H9 (cell line): Measurements from ENCODE around the gene KAT2B. TPM values are rescaled to one million over a fixed set of nuclear protein-coding genes. Genes with fewer than 3 reads are reported as not detected.
A peak's percentile ranks its signal among the peaks of the same experiment; 100 is the strongest.

Source experiments
- DNase-seq: peaks from one replicate; pipeline ENCODE4 v3.0.0-alpha.2; 2017
- H2AFZ ChIP-seq: one replicate; pipeline ENCODE4 v1.6.1; 2013; ENCODE audit warnings: mild to moderate bottlenecking, low read length, control low read depth, moderate library complexity
- H2AK5ac ChIP-seq: 2 replicates; pipeline ENCODE4 v1.6.1; 2013; ENCODE audit warnings: low read length, control low read depth, mixed read lengths; ENCODE audit not compliant: insufficient read length
- H2BK120ac ChIP-seq: one replicate; pipeline ENCODE4 v1.6.1; 2013; ENCODE audit warnings: low read depth, mild to moderate bottlenecking, low read length, control low read depth, inconsistent platforms; ENCODE audit not compliant: poor library complexity, severe bottlenecking
- H2BK12ac ChIP-seq: 2 replicates; pipeline ENCODE4 v1.6.1; 2013; ENCODE audit warnings: low read length, control low read depth, mixed read lengths, low read depth; ENCODE audit not compliant: insufficient read length
- H2BK15ac ChIP-seq: 2 replicates; pipeline ENCODE4 v1.6.1; 2013; ENCODE audit warnings: low read depth, low read length, control low read depth
- H2BK20ac ChIP-seq: one replicate; pipeline ENCODE4 v1.6.1; 2013; ENCODE audit warnings: low read depth, mild to moderate bottlenecking, low read length, control low read depth, inconsistent platforms; ENCODE audit not compliant: poor library complexity, severe bottlenecking
- H2BK5ac ChIP-seq: 2 replicates; pipeline ENCODE4 v1.6.1; 2013; ENCODE audit warnings: low read length, control low read depth, mixed read lengths; ENCODE audit not compliant: insufficient read length
- H3K14ac ChIP-seq: 2 replicates; pipeline ENCODE4 v1.6.1; 2013; ENCODE audit warnings: low read length, control low read depth; ENCODE audit not compliant: insufficient read depth
- H3K18ac ChIP-seq: 2 replicates; pipeline ENCODE4 v1.6.1; 2013; ENCODE audit warnings: low read depth, mild to moderate bottlenecking, mixed read lengths, low read length, control low read depth; ENCODE audit not compliant: insufficient read length
- H3K23ac ChIP-seq: 2 replicates; pipeline ENCODE4 v1.6.1; 2013; ENCODE audit warnings: low read length, control low read depth, mixed read lengths, low read depth; ENCODE audit not compliant: insufficient read length
- H3K23me2 ChIP-seq: 2 replicates; pipeline ENCODE4 v1.6.1; 2013; ENCODE audit warnings: low read depth, mild to moderate bottlenecking, mixed read lengths, low read length, control low read depth; ENCODE audit not compliant: insufficient read length, poor library complexity, severe bottlenecking
- H3K27ac ChIP-seq: 2 replicates; pipeline ENCODE4 v1.5.1; 2013; ENCODE audit warnings: low read length, control low read depth, mixed read lengths, low read depth; ENCODE audit not compliant: insufficient read length
- H3K27me3 ChIP-seq: 2 replicates; pipeline ENCODE4 v1.6.1; 2013; ENCODE audit warnings: low read length, control low read depth, inconsistent platforms; ENCODE audit not compliant: insufficient read depth
- H3K4ac ChIP-seq: 2 replicates; pipeline ENCODE4 v1.6.1; 2013; ENCODE audit warnings: low read depth, mild to moderate bottlenecking, control low read depth, inconsistent platforms, low read length, moderate library complexity
- H3K4me1 ChIP-seq: 2 replicates; pipeline ENCODE4 v1.6.1; 2013; ENCODE audit warnings: low read length, control low read depth, inconsistent platforms; ENCODE audit not compliant: insufficient read depth
- H3K4me2 ChIP-seq: 2 replicates; pipeline ENCODE4 v1.6.1; 2013; ENCODE audit warnings: low read length, control low read depth, mixed read lengths; ENCODE audit not compliant: insufficient read length, insufficient read depth
- H3K56ac ChIP-seq: 2 replicates; pipeline ENCODE4 v1.6.1; 2013; ENCODE audit warnings: low read depth, mild to moderate bottlenecking, mixed read lengths, low read length, control low read depth; ENCODE audit not compliant: insufficient read length
- H3K79me1 ChIP-seq: 2 replicates; pipeline ENCODE4 v1.6.1; 2013; ENCODE audit warnings: low read depth, mild to moderate bottlenecking, moderate library complexity, low read length, control low read depth, inconsistent platforms; ENCODE audit not compliant: insufficient read depth, poor library complexity, severe bottlenecking
- H3K79me2 ChIP-seq: 2 replicates; pipeline ENCODE4 v1.6.1; 2013; ENCODE audit warnings: low read length, control low read depth, inconsistent platforms; ENCODE audit not compliant: insufficient read depth
- H3K9ac ChIP-seq: 2 replicates; pipeline ENCODE4 v1.6.1; 2013; ENCODE audit warnings: low read length, control low read depth, mixed read lengths; ENCODE audit not compliant: insufficient read length; ENCODE audit errors: extremely low read depth
- H3K9me3 ChIP-seq: one replicate; pipeline ENCODE4 v1.6.1; 2013; ENCODE audit warnings: low read depth, low read length, inconsistent platforms; ENCODE audit not compliant: control insufficient read depth
- H3T11ph ChIP-seq: one replicate; pipeline ENCODE4 v1.6.1; 2013; ENCODE audit warnings: mild to moderate bottlenecking, low read length, control low read depth, inconsistent platforms
- H4K20me1 ChIP-seq: one replicate; pipeline ENCODE4 v1.6.1; 2013; ENCODE audit not compliant: control insufficient read depth, insufficient read length, insufficient read depth
- H4K5ac ChIP-seq: 2 replicates; pipeline ENCODE4 v1.6.1; 2013; ENCODE audit warnings: low read depth, mild to moderate bottlenecking, mixed read lengths, low read length, control low read depth; ENCODE audit not compliant: insufficient read length
- H4K8ac ChIP-seq: replicated peaks from 2 replicates; pipeline ENCODE4 v1.6.1; 2013; ENCODE audit warnings: low read length, control low read depth, mixed read lengths, low read depth; ENCODE audit not compliant: insufficient read length
- H4K91ac ChIP-seq: 2 replicates; pipeline ENCODE4 v1.6.1; 2013; ENCODE audit warnings: low read depth, mild to moderate bottlenecking, moderate library complexity, mixed read lengths, low read length, control low read depth; ENCODE audit not compliant: insufficient read length
- H3K27ac Mint-ChIP-seq, 3 experiments: 2 replicates in 2 of 3; 3 replicates in 1 of 3; pipeline ENCODE4 v1.8.0; 2020 to 2021; ENCODE audit warnings: mixed read lengths in 3 of 3, mild to moderate bottlenecking in 1 of 3, moderate library complexity in 1 of 3
- H3K27me3 Mint-ChIP-seq: 2 replicates; pipeline ENCODE4 v1.8.0; 2021; ENCODE audit warnings: low read depth, mild to moderate bottlenecking, moderate library complexity, mixed read lengths
- H3K36me3 Mint-ChIP-seq, 3 experiments: 2 replicates in 2 of 3; 3 replicates in 1 of 3; pipeline ENCODE4 v1.8.0; 2020 to 2021; ENCODE audit warnings: low read depth in 3 of 3, mixed read lengths in 3 of 3; ENCODE audit not compliant: insufficient read depth in 1 of 3
- H3K4me1 Mint-ChIP-seq, 2 experiments: 2 replicates each; pipeline ENCODE4 v1.8.0; 2020; ENCODE audit warnings: mixed read lengths in 2 of 2
- H3K4me3 Mint-ChIP-seq, 2 experiments: 2 replicates in 1 of 2; 3 replicates in 1 of 2; pipeline ENCODE4 v1.8.0; 2020 to 2021; ENCODE audit warnings: mild to moderate bottlenecking in 2 of 2, mixed read lengths in 2 of 2, moderate library complexity in 1 of 2
- H3K9me3 Mint-ChIP-seq, 2 experiments: 2 replicates in 1 of 2; 3 replicates in 1 of 2; pipeline ENCODE4 v1.8.0; 2020; ENCODE audit warnings: mild to moderate bottlenecking in 2 of 2, mixed read lengths in 2 of 2, moderate library complexity in 1 of 2
- WGBS: extraction: QIAGEN DNeasy Blood & Tissue Kit; methylation state at CpG from one replicate; pipeline ENCODE4 v1.1.7; 2013; ENCODE audit warnings: missing lambda C conversion rate, low lambda C conversion rate, mixed read lengths; ENCODE audit not compliant: insufficient read length; ENCODE audit errors: extremely low coverage; 5-methylcytosine and 5-hydroxymethylcytosine counted together
- total RNA-seq: library from RNA; stranded (reverse); gene quantifications from 2 replicates; pipeline ENCODE4 v1.2.1, GENCODE V29; 2021
- TF ChIP-seq, protein P1 (sequence below): fragments of 200-600 bp; sonication (generic); conservative IDR thresholded peaks from 3 replicates; pipeline ENCODE4 v1.8.0; 2021; ENCODE audit warnings: antibody characterized with exemption, mild to moderate bottlenecking

Gene KAT2B
- total RNA-seq, 1 experiment from 2014 or later: 6.3 TPM

DNA sequence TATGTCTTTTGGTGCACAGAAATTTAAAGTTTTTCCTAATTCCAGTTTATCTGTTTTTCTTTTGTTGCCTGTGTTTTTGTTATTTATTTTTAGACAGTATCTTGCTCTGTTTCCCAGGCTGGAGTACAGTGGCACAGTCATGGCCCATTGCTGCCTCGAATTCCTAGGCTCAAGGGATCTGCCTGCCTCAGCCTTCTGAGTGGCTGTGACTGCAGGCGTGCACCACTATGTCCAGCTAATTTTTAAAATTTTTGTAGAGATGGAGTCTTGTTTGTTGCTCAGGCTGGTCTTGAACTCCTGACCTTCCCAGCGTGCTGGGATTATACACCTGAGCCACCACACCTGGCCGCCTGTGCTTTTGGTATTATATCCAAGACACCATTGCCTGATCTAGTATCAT lies 22.8 kb downstream of the KAT2B start:
- no CpG with 5 or more reads among the region's 4 CpGs for WGBS
- H3K9ac ChIP-seq: no peak overlapping the region
- H3K4me1 Mint-ChIP-seq: no peaks in the 10 kb centered on the region
- no peak overlapping the region for H4K8ac ChIP-seq
- H2BK12ac ChIP-seq: no peak overlapping the region
- no peak overlapping the region for H3K14ac ChIP-seq
- no peaks in the 10 kb centered on the region for H3K9me3 ChIP-seq
- no peak overlapping the region for H3K27ac ChIP-seq
- H2BK120ac ChIP-seq: no peak overlapping the region
- no peak overlapping the region for H2AK5ac ChIP-seq
- H3K36me3 Mint-ChIP-seq: peaks cover 0 to 4% (median 0%) of the 10 kb centered on the region in 3 experiments; a peak in 1 of 7 replicates
- no peak overlapping the region for H4K91ac ChIP-seq
- TF ChIP-seq, protein P1, sequence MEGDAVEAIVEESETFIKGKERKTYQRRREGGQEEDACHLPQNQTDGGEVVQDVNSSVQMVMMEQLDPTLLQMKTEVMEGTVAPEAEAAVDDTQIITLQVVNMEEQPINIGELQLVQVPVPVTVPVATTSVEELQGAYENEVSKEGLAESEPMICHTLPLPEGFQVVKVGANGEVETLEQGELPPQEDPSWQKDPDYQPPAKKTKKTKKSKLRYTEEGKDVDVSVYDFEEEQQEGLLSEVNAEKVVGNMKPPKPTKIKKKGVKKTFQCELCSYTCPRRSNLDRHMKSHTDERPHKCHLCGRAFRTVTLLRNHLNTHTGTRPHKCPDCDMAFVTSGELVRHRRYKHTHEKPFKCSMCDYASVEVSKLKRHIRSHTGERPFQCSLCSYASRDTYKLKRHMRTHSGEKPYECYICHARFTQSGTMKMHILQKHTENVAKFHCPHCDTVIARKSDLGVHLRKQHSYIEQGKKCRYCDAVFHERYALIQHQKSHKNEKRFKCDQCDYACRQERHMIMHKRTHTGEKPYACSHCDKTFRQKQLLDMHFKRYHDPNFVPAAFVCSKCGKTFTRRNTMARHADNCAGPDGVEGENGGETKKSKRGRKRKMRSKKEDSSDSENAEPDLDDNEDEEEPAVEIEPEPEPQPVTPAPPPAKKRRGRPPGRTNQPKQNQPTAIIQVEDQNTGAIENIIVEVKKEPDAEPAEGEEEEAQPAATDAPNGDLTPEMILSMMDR: no peak
- H3K27me3 Mint-ChIP-seq: peaks cover 5% of the 10 kb centered on the region; the same call in 1 of the 2 replicates
- H3K56ac ChIP-seq: no peak overlapping the region
- H3K23me2 ChIP-seq: no peaks in the 10 kb centered on the region
- no peak overlapping the region for H2BK15ac ChIP-seq
- H3K4me3 Mint-ChIP-seq: no peak overlapping the region; a peak in 1 of 5 replicates
- H4K20me1 ChIP-seq: no peaks in the 10 kb centered on the region
- no peak overlapping the region for H3T11ph ChIP-seq
- H3K27ac Mint-ChIP-seq: peak overlapping the region in 1 of 3 experiments; percentile 63; a peak in 1 of 7 replicates
- no peaks in the 10 kb centered on the region for H3K79me1 ChIP-seq
- H3K23ac ChIP-seq: no peak overlapping the region
- H3K4ac ChIP-seq: no peak overlapping the region
- H2BK20ac ChIP-seq: no peak overlapping the region
- no peaks in the 10 kb centered on the region for H3K9me3 Mint-ChIP-seq
- H3K79me2 ChIP-seq: no peaks in the 10 kb centered on the region
- no peak overlapping the region for H4K5ac ChIP-seq
- H3K27me3 ChIP-seq: no peaks in the 10 kb centered on the region
- H3K4me2 ChIP-seq: no peak overlapping the region
- H2BK5ac ChIP-seq: no peak overlapping the region
- DNase-seq: no peak
- no peaks in the 10 kb centered on the region for H3K4me1 ChIP-seq
- H3K18ac ChIP-seq: no peak overlapping the region
- H2AFZ ChIP-seq: no peak overlapping the region
